HG03460 (cell line): Measurements from ENCODE around the gene ZDHHC18.
"Not testable (repeated sequence)": the region's sequence is repeated elsewhere in the genome, so short reads cannot be mapped to it uniquely, and the experiment has no call there.

Experiments
- ATAC-seq: cut with Tn5 transposase; IDR thresholded peaks from one replicate; pipeline ENCODE4 v1.9.1; 2021; ENCODE audit not compliant: unreplicated experiment

Gene ZDHHC18

DNA sequence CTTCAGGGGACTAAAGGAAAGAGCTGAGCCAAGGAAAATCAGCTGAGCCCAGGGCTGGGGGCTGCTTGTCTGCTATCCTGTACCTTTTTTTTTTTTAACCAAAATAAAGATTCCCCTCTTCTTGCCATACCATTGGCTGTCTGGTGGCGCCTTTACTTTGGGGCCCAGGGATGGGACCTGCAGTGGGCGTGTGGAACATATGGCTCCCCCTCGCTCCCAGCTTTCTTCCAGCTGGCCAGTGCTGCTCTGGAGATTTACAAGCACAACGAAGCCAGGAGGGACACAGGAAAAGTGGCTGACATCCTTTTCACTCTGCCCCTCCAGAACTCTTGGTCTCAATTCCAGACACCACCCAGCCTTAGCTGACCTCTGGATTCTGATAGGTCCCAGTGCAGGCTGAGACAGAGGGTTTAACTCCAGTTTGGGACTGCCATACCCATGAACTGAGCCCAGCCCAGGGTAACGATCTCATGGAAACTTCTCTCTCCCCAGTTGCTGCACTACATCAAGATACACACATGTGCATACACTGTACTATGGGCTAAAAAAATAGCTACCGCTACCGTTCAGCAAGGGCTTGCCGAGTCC lies 31.1 kb downstream of the ZDHHC18 start:
- no peak for ATAC-seq

DNA sequence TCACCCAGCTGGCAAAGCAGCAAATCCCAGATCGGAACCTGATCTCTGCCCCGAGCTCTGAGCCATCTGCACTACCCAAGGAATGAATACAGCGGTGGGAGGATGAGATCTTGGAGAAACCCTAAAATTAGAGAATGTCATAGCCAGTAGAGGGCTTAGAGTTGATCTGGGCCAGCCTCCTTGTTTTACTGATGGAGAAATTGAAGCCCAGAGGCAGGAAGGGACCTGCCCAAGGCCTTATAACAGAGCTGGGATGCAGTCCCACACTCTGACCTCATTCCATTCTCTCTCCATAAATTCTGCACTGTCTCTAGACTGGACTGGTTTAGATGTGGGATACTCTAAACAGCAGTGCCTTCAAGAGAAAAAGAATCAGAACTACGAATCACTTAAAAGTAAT lies 31.7 kb downstream of the ZDHHC18 start:
- no peak for ATAC-seq

DNA sequence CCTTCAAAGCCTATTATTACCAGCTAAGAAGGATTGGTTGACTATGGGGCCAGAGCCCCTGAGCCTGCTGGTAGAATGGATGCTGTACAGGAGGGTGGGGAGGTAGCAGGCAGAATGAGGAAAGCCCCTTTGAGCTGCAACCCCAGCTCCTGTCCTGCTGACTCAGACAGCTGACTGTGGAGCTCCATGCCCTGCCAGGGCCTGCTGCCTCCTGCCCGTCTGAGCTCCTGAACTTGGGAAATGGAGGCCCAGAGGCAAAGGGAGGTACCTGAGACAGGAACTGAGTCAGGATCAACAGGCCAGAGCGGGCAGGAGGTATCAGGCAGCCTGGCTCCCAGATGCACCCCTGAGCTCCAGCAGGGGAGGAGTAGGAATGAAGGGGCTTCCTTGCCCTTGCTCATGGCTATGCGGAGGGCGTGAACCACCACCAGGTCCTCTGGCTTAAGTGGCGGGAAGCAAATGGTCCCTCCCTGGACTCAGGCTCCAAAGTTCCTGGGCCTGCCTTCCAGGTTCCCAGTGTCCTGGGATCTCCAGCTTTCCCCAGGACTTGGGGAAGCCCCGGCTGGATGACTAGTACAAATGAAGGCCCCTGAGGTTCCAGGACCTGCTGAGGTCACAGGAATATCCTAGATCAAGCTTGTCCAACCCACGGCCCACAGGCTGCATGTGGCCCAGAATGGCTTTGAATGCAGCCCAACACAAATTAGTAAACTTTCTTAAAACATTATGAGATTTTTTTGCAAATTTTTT lies 32.6 kb downstream of the ZDHHC18 start:
- ATAC-seq: no peak

DNA sequence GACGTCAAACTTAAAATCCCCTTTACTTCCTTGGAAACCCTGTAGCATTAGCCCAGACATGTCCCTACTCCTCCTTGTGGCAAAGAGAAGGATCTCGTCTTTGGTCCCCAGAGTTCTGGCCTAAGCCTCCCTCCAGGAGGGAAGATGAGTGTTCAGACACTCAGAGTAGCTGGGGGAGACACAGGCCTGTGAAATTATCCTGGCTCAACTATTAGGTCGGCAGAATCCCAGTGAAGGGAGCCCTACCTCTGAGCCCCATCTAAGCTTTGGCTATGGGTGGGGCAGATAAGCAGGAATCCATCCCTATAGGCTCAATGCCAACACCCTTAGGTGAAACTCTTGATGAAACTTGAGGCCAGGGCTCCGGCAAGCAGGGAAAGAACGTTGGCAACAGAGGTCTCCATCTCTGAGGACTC lies 34.8 kb downstream of the ZDHHC18 start:
- ATAC-seq: no peak

DNA sequence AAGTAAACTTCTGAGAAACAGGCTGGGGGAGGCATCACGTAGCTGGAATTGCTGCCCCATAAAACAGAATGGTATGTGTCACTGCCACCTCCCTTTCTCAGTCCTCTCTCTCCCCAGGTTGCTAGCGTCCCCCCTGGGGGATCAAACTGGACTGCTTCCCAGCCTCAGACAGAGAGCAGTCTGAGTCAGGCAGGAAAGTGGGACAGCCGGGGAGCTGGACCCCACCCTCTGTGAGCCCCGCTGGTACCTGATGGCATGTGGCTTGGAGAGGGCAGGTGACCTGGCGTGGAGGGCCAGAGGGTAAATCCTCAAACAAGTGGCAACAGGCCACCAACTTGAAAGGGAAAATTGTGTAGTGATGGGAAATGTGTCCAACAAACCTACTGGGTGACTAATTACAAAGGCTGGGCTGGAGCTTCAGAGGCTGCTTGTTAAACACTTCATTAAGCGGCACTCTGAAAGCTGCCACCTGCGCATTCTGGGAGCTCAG lies 35.4 kb downstream of the ZDHHC18 start:
- no peak for ATAC-seq

DNA sequence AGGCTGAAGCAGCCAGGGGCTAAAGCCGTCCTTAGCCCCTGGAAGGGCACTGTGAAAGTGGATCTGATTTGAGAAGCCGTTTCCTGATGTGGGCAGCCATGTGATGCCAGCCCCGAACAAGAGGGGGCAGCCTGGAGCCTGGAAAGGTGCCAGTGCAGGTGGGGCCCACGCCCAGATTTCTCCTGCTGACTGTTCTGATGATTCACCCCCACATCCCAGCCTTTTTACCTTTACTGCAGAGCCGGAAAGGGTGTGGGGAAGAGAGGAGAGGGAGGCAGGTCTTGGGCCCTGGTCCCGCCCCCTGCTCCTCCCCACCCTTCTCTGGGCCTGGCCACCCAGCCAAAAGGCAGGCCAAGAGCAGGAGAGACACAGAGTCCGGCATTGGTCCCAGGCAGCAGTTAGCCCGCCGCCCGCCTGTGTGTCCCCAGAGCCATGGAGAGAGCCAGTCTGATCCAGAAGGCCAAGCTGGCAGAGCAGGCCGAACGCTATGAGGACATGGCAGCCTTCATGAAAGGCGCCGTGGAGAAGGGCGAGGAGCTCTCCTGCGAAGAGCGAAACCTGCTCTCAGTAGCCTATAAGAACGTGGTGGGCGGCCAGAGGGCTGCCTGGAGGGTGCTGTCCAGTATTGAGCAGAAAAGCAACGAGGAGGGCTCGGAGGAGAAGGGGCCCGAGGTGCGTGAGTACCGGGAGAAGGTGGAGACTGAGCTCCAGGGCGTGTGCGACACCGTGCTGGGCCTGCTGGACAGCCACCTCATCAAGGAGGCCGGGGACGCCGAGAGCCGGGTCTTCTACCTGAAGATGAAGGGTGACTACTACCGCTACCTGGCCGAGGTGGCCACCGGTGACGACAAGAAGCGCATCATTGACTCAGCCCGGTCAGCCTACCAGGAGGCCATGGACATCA lies 36.5 kb downstream of the ZDHHC18 start, which contains the start of gene SFN:
SFN (plus strand) TSS at position 369 of the 904 bp plus-strand sequence; CDS start at position 433, 64 bp downstream.
- ATAC-seq: no peak

DNA sequence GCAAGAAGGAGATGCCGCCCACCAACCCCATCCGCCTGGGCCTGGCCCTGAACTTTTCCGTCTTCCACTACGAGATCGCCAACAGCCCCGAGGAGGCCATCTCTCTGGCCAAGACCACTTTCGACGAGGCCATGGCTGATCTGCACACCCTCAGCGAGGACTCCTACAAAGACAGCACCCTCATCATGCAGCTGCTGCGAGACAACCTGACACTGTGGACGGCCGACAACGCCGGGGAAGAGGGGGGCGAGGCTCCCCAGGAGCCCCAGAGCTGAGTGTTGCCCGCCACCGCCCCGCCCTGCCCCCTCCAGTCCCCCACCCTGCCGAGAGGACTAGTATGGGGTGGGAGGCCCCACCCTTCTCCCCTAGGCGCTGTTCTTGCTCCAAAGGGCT lies 37.2 kb downstream of the ZDHHC18 start:
- ATAC-seq: no peak

DNA sequence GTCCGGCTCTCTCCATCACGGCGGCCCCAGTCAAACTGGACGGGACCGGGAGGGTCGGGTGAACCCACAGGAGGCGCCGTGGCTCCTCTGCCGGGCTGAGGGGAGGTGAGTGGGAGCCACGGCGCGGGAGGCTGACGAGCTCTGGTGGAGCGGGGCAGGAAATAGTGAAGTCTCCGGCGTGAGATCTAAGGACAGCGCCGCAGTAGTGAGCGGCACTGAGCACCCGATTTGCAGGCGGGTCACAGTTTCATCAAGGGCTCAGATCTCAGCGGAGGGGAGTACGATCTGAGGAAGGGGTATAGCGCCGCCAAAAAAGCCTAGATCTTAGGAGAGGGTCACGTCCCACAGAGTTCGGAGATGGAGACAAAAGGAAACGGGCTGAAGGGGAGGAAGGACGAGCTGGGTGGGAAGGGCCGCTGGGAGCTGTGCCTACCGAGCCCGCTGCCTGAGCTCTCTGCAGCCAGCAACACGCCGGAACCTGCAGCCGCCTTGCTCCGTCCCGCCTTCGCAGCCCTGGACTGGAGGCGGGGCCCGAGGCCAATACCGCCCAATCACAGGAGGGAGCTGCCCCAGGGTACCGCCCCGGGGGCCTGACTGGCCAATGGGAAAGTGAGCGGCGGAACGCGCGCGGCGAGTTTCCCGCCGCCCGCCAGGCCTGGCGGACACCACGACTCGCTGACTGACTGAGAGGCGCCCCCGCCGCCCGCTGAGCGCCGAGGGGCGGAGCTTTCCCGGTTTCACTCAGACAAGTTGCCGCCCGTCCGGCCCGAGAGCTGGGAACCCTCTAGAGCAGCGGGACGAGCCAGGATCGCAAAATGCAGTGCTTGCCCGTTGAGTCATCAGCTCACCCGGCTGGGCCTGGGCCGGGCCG lies 38.4 kb downstream of the ZDHHC18 start:
- peak; percentile 91 for ATAC-seq

DNA sequence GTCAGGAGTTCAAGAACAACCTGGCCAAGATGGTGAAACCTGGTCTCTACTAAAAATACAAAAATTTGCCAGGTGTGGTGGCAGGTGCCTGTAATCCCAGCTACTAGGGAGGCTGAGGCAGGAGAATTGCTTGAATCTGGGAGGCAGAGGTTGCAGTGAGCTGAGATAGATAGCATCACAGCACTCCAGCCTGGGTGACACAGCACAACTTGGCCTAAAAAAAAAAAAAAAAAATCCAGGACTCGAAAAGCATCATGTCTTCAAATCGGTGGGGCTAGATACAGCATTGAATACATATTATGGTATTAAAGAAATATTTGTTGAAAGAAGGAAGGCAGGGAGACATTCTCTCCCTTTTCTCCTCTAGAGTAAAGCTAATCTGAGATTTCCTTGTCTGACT lies 46.6 kb downstream of the ZDHHC18 start:
- not testable (repeated sequence) for ATAC-seq

DNA sequence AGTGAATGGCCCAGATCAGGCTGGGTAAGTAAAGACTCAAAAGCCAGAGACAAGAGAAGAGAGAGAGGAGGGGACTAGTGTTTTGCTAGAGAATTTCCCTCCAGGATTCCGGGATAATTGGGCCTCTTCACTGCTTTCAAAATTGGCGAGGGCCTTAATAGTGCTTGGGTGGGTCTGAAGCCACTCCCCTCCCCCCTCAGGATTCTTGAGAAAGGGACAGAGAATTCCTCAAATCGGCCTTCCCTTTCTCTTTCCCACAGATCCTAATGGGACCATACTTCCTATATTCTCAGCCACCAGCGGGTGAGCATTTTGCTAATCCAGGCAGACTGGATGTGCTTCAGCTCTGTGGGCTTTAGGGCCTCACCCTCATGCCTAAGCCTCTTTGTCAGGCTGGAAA lies 48.4 kb downstream of the ZDHHC18 start:
- ATAC-seq: no peak

DNA sequence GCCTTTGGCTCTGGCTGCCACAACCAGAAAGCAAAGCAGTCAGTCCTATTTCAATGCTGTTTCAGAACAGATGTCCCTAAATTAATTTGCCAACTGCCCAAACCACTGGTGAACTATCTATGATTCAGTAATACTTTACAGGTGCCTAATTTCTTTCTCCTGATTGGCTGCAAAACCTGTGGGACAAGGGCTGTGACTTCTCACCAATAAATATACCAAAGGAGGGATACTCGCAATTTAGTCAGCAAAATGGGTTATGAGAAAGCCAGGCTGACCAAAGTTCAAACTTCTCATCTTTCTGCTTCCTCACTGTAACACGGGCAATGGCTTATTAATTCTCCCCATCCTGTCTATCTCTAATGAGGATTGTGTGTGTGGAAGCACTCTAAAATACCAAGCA lies 50.8 kb downstream of the ZDHHC18 start:
- ATAC-seq: no peak

DNA sequence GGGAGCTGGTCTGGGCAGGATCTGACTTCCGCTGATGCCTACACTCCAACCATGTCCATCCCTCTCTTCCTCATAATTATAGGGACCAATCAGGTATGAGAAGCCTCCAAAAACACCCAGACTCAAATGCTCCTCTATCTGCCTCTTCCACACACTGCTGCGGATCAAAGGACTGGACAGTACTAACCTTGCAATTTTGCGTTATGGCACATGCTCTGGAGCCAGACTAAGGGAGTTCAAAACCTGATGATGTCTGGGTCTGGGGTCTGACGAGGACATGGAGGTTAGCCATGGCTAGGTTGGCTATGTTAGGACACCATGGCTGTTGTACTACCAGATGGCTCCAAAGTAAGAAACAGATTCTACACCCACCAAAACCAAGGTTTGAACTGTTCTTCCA lies 53.3 kb downstream of the ZDHHC18 start:
- no peak for ATAC-seq

DNA sequence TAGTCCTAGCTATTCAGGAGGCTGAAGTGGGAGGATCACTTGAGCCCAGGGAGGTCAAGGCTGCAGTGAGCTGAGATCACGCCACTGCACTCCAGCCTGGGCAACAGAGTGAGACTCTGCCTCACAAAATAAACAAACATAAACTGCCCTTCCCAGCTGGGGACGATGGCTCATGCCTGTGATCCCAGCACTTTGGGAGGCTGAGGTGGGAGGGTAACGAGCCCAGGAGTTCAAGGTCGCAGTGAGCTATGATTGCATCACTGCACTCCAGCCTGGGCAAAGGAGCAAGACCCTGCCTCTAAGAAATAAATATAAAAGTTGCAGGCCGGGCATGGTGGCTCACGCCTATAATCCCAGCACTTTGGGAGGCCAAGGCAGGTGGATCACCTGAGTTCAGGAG lies 55.1 kb downstream of the ZDHHC18 start:
- not testable (repeated sequence) for ATAC-seq

DNA sequence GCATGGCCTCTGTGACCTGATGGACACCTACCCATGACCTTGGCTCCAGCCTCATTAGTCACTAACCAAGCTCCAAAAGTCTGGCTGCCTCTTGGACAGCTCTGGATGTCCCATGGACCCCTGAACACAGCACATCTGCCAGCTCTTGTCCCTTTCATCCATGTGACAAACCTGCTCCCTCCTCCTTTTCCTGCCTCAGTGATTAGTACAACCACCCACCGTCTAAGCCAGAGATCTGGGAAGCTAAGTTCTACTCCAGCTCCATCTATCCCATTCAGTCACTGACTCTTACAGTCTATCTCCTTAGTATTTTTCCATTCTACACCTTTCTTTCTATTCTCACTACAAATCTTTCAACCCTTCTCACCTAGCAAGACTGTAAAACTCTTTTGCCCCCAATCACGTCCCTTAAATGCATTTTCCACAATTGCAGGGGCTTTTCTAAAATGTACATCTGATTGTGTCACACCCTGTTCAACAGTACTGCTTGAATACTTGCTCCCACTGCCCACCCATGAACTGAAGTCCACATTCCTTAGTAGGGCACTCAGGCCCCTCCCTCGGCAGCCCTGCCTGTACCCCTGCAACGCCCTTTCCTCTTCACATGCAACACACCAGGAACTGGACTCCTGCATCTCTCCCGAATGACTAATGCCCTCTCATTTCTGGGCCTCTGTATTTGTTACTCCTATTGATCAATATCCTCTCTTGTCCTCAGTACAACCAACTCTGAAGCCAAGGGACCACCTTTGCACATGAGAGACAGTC lies 56.4 kb downstream of the ZDHHC18 start:
- no peak for ATAC-seq

DNA sequence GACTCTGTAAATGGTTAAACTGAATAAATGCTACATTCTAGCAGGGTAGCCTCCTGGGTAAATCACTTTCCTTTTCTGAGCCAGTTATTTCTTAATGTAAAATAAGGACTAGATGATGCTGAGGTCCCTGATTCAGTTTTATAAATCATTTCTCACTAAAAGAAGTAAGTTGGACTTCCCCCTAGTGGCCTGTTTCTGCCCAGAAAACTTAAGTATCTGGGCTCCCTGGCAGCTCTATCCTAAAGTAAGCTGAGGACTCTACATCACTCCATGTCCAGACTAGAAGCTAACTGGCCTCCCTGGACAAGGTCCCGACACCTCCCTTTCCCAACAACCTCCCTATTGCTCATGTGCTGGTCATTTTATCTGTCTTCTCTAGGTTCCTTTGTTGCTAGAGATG lies 60.6 kb downstream of the ZDHHC18 start:
- ATAC-seq: no peak

DNA sequence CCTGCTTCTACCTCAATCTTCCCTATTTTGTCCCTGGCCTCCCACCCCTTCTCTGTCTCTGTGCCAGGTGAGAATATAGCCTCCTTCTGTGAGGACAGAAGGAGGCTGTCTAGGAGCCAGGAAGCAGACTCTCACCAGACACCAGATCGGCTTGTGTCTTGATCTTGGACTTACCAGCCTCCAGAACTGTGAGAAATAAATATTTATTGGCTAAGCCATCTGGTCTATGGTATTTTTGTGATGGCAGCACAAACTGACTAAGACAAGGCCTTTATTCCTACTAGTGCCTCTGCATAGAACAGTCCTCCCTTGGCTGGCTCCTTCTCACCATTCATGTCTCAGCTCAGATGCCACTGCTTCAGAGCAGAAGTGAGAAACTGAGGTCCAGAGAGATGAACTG lies 61.7 kb downstream of the ZDHHC18 start:
- no peak for ATAC-seq

DNA sequence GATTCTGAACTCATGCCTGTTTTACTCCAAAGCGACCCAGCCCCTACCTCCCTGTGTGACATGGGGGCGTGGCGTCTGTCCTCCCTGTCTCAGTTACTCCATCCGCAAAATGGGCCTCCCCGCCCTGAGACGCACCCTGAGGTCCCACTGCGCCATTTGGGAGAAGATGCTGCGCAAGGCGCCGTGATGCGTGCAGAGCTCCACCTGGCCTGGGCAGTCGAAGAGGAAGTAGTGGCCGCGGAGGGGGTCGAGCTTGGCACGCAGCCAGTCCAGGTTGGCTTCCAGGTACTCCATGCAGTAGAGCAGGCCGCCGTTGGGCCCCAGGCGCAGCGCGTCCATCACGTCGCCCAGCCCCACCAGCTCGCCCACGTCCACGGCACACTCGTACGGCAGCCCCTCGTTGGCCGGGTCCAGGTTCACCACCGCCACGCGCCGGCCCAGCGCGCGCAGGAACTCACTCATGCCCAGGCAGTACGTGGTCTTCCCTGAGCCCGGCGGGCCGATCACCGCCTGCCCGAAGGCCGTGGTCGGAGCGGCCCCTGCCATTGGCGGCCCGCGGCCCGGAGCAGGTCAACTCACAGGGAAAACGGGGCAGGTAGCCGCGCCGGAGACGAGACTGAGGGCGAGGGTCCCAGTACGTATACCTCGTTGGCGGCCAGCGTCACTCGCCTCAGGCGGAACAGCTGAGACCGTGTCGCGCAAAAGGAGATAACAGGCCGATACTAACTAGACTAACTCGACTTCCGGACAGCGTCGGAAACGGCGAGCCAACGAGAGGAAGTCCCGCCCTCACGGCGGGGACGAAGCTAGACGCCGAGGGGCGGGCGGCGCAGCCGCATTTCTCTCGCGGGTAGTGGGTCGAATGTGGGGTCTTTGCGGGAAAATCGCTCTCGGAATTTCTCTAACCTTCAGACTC lies 63.3 kb downstream of the ZDHHC18 start, which contains the start of gene GPN2:
GPN2 (minus strand) TSS at position 733 of the 916 bp plus-strand sequence; CDS start at position 546, 187 bp downstream.
- peak; percentile 88 for ATAC-seq

DNA sequence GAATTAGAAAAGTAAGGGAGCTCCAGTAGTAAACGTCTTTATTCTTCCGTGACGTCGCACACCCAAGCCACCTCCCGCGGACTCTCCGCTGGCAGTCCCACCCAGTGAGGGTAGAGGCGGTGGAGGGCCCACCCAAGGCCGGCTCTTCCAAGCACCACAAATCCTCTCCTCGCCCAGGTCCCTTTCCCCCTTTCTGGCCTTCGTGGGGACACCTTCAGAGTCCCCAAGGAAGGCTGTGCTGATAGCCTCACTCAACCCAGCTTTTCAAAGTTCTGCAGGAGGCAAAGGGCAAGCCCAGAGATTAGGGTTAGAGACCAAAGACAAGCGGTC lies 63.9 kb downstream of the ZDHHC18 start:
- peak; percentile 18 for ATAC-seq

DNA sequence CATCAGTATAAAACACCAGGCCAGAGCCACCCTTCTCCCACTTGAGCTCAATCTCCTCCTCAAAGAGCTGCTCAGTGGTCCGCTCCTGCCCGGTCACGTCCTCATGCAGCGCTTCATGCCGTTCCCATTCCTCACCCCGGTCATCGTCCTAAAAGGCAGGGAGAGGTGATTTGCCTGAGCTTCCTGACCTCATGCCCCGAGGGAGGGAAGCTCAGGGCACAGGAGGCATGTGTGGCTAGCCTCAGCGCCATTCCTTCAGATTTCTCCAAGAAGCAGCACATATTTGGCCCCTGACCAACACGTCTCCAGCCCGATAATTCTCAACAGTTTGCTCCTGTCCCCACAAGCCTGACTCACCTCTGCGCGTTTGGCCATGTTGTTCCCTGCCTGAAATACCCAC lies 67.8 kb downstream of the ZDHHC18 start:
- ATAC-seq: no peak
